GM06990 (cell line): ENCODE results near the gene FAM117A.

Experiments used
- DNase-seq: peaks from one replicate; pipeline ENCODE4 v3.0.0-alpha.2; 2011; ENCODE audit not compliant: insufficient read length; ENCODE audit errors: extremely low read depth
- H3K27me3 ChIP-seq: replicated peaks from 2 replicates; pipeline ENCODE4 v1.6.0; 2011; ENCODE audit warnings: low read length; ENCODE audit not compliant: control insufficient read depth, insufficient read depth
- H3K36me3 ChIP-seq: 2 replicates; pipeline ENCODE4 v1.5.1; 2011; ENCODE audit warnings: low read length; ENCODE audit not compliant: control insufficient read depth, insufficient read depth
- H3K4me3 ChIP-seq: replicated peaks from 2 replicates; pipeline ENCODE4 v1.5.1; 2011; ENCODE audit warnings: low read depth, mild to moderate bottlenecking, control low read depth, low read length
- TF ChIP-seq, protein P1 (sequence below): IDR thresholded peaks from 2 replicates; pipeline ENCODE4 v1.5.1; 2011; ENCODE audit warnings: low read length, control low read depth, mild to moderate bottlenecking, inconsistent platforms; ENCODE audit not compliant: insufficient read depth, poor library complexity, severe bottlenecking

Gene FAM117A

GRCh38 chr17:49705254-49705653 is 58.7 kb downstream of the FAM117A start:
- Histone ChIP-seq H3K36me3 (peaks cover 31% of the 10 kb centered on the region), H3K4me3 (no peak overlapping the region), H3K27me3 (no peaks in the 10 kb centered on the region)
- DNase-seq = no peak
- TF ChIP-seq, protein P1, sequence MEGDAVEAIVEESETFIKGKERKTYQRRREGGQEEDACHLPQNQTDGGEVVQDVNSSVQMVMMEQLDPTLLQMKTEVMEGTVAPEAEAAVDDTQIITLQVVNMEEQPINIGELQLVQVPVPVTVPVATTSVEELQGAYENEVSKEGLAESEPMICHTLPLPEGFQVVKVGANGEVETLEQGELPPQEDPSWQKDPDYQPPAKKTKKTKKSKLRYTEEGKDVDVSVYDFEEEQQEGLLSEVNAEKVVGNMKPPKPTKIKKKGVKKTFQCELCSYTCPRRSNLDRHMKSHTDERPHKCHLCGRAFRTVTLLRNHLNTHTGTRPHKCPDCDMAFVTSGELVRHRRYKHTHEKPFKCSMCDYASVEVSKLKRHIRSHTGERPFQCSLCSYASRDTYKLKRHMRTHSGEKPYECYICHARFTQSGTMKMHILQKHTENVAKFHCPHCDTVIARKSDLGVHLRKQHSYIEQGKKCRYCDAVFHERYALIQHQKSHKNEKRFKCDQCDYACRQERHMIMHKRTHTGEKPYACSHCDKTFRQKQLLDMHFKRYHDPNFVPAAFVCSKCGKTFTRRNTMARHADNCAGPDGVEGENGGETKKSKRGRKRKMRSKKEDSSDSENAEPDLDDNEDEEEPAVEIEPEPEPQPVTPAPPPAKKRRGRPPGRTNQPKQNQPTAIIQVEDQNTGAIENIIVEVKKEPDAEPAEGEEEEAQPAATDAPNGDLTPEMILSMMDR = no peak

DNA sequence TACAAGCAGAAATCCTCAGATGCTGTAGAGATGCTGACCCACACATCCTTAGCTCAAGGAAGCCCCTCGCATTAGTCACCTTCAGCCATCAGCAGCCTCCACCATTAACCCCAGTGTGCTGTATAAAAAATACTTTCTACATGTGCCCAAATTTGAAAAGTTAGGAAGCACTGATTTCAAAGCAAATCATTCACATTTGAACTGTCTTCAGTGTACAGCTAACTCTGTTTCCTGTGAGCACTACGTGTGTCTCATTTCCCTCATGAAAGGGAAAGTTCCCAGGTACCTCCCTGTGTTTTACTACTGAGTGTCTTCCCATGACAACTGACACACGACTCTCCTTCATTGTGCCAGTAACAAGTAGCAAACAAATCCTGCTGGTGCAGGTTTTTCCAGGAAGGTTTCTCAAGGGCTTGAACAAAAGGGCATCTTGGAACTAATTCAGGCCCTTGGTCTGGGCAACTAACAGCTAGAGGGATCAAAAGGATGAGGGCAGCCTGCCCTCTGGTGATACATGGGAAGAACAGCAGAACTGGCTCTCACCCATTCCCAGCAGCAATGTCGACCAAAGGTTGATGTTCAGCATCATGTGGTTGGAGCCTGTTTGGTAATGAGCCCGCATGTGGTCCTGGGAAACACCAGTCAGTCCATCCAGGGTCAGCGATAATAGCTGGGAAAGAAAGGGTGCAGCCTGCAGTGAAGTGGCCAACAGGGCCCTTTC is 60.2 kb downstream of the FAM117A start:
- H3K36me3 ChIP-seq = peaks cover 38% of the 10 kb centered on the region
- no peak for DNase-seq

GRCh38 chr17:49700960-49701359 is 63.0 kb downstream of the FAM117A start:
- DNase-seq = no peak
- Histone ChIP-seq H3K27me3 (no peaks in the 10 kb centered on the region), H3K4me3 (no peak overlapping the region), H3K36me3 (peaks cover 37% of the 10 kb centered on the region)
- TF ChIP-seq, protein P1 = no peak

More for the DNA sequence above, 60.2 kb downstream of the FAM117A start:
- Histone ChIP-seq H3K27me3 (no peaks in the 10 kb centered on the region), H3K4me3 (no peak overlapping the region)
- TF ChIP-seq, protein P1 = peak; percentile 51

DNA sequence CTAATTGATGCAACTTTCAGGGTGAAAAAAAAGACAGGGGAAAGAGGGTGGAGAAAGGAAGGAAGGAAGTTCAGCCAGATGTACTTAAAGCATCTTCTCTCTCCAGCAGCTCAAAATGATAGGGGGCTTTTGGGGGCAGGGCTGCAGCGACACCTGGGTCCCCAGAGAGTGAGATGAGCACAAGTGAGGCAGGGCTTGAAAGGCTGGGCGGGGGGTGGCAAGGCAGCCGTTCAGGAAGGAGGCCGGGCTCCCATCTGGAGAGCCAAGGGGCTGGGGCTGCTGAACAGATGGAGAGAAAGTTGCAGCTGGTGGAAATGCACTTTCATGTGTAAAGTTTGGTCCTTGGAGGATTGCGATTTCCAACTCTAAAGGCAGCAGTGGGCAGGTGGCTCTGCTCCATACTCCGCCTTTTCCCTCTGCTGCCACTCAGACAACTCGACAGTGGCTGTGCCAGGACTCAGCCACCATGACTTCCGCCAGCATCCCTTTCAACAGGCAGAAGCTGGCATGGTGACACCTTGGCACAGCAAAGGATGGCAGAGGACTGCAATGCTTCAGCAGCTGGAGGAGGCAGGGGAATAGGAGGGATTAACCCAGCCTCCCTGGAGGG is 63.9 kb downstream of the FAM117A start:
- Histone ChIP-seq H3K36me3 (peaks cover 30% of the 10 kb centered on the region), H3K27me3 (no peaks in the 10 kb centered on the region), H3K4me3 (no peak overlapping the region)
- no peak for DNase-seq
- TF ChIP-seq, protein P1 = no peak

DNA sequence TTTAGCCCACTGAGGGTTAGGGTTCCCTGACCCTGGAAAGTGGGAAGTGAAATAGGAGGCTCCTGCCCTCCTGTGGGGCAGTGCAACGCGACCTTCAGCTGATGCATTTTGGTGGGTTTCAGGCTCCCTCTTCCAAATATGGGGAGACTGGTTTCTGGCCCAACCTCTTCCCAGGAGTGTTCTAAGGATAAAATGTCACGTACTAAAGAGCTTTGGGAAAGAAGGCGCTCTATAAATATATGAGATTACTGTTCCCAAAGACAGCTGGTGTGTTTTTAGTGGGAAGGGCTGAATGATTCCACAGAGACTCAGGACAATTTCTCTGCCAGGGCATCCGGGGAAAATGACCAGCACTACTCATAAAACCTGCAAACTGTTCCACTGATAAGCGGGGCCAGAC is 65.9 kb downstream of the FAM117A start:
- TF ChIP-seq, protein P1 = no peak
- H3K27me3 ChIP-seq = no peaks in the 10 kb centered on the region
- DNase-seq = no peak

More for the DNA sequence above, 65.9 kb downstream of the FAM117A start:
- H3K4me3 ChIP-seq = no peak overlapping the region
- peaks cover 16% of the 10 kb centered on the region for H3K36me3 ChIP-seq
